Sigmoid colon (tissue), 4 donors: ENCODE measurements around the gene NR6A1.

Experiments
- EP300 ChIP-seq, 4 donors: sonication (generic); formaldehyde crosslinking; IDR thresholded peaks; one replicate each; pipeline ENCODE4 v1.6.1; 2017; ENCODE audit warnings: antibody characterized with exemption in 4 of 4
- POLR2A ChIP-seq, 2 donors: fragments of 450-650 bp; IDR thresholded peaks; one replicate each; pipeline ENCODE4 v1.6.1; 2016; ENCODE audit warnings: antibody characterized with exemption in 2 of 2, mild to moderate bottlenecking in 2 of 2, moderate library complexity in 2 of 2

DNA sequence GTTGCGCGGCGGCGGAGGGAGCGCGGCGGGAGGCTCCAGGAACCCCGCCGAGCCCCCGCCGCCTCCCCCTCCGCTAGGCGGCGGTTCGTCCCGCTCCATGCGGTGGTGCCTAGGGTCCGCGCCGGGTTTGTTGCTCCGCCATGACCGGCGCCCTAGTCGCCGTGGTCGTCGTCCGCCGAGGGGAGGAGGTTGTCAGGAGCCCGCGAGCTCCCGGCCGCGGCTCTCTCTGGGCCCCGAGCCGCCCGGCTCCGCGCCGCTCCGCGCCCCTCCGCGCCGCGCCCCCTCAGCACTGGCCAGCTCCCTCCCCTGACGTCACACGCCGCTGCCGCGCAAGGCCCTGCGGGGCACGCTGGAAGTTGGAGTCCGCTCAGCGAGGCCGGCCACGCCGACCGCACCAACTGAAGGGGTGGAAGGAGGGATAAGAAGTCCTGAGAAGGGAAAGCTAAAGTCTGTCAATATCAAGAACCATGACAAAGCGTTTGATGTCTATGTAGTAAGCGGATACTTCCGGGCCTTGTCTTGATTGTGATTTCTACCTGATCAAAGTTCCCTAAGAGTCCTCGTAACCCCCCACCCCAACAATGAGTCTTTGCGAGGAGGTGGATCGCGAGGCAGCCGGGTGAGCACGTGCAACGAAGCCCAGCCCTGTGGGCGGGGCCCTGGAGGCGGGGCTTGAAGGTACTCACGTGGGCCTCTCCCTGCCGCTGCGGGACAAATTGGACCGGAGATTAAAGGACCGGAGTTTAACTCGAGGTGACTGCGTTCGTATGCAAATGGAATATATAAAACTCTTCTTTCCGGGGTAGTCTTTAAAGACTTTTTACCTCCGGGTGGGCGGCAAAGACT is at the start of gene NR6A1:
- TF ChIP-seq EP300 (IDR thresholded peaks at IDR 0.05) (no peak), POLR2A (IDR thresholded peaks at IDR 0.05) (no peak)
